Measurements from ENCODE around the gene MAF.

The MAF gene

DNA sequence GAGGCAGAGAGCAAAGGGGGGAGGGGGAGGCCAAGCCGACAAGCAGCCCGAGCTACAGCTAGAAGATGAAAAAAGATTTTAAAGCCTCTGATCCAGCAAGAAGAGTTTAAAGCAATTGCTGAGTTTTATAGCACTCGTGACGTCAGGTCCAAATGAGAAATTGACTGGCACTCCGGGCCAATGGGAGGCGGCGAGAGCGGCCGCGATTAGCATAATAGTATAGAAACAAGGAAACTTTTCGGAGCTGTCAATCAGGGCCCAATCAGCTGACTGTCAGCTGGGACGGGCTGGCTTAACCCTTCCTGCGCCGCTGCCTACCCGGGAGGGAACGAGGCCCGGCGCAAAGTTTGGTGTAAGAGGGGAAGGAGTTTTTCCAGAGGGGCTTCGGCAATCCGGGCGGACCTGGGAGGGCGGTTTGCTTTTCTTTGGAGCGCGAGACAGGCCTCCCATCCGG lies at the start of gene MAF:
Gene MAF, minus strand, starts transcription at position 100 of the 454 bp plus-strand sequence. CDS start 835 bp downstream, outside the sequence.
- peak; percentile 15 for DNase-seq

DNA sequence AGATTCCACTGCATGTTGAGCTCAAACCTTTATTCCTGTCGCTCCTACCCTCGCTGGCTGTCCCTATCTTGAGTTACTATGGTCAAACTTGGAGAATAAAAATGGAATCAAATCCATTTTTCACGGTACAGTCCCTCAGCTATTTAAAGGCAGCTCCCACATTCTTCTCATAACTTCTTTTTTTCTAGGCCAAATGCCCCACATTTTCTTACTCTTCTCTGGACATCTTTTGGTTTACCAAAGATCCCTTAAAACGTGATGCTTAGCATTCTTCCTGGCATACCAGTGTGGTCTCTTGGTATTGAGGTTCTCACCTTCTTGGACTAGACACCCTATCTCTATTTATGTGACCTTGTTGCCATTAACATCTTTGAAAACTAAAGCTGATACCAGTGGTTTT lies 48.3 kb upstream of the MAF start:
- no peak for DNase-seq

DNA sequence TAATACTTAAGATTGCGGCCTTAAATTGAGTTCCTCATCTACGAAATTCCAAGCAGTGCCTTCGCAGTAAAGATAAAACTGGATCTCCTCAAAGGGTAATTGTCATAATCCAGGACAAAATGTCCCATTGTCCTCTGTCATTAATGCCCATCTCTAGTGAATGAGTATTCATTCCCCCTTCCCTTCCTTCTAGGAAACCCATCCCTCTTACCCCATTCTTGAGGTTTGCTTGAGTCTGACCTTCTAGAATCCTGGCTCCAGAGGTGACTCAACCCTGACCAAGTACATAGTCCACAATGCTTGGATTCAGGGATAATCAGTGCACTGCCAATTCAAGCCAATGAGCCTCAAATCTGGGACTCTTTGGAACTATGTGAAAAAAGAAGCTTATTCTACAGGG lies 47.0 kb upstream of the MAF start:
- DNase-seq = no peak

DNA sequence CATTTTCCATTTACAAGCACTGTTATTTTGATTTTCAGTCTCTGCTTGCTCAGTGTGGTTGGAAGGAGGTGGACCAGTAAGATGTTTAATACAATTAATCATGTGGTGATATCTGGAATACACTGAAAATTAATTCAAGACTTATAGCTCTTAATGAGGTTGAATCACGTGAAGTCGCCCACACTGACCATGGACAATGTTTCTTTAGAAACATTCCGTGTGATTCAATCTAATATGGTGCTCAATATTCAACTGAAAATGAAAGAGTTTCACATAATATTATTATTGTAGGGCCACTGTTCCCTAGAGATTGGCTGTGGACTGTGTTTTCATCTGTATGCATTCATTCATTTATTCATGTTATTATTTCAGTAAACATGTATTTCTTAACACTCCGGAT lies 45.2 kb upstream of the MAF start:
- no peak for DNase-seq

DNA sequence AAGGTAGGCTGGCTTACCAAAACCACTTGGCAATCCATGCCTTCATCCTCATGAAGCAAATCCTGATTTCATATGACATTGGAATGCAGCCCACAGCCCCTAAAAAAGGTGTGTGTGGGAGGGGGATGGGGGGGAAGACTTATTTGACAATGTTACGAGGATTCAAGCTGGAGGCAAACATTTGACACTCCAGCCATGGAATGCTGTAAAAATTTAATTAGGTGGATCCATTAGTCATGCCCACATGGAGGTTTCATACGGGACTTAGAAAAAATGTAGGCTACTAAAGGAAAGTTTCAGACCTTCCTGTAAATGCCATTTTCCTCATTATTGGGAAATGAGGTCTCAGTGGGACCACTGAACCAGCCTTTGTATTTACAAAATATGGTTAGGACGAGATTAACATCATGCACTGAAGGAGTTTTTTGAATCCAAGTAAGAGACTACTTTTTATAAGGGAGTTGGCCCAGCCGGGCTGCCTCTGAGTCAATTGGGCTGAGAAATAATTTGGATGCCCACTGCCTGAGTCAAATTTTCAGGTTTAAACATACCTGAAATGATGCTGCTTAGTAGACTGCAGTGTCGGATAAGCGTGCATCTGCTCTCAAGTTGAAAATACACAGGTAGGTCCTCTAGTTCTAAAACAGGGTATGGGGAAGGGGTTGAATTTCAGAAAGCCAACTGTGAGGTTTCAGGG lies 44.6 kb upstream of the MAF start:
- DNase-seq = no peak

DNA sequence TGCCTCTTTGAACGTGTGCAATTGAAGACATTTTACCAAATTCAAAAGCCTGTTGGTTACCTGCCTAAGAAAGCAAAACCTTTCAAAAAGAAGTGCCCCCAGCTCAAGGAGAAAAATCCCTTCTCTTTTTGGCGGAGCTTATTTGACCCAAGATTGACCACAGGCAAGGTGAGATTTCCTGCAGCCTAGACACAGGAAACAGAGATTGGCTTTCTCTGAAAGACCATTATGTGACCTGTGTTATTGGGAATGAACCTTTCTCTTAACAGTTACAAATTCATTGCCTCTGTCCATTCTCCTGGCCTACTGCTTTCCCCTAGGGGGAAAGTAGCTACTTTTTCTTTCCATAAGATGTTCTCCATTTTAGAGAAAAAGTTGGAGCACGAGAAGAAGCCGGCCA lies 42.1 kb upstream of the MAF start:
- DNase-seq = no peak

DNA sequence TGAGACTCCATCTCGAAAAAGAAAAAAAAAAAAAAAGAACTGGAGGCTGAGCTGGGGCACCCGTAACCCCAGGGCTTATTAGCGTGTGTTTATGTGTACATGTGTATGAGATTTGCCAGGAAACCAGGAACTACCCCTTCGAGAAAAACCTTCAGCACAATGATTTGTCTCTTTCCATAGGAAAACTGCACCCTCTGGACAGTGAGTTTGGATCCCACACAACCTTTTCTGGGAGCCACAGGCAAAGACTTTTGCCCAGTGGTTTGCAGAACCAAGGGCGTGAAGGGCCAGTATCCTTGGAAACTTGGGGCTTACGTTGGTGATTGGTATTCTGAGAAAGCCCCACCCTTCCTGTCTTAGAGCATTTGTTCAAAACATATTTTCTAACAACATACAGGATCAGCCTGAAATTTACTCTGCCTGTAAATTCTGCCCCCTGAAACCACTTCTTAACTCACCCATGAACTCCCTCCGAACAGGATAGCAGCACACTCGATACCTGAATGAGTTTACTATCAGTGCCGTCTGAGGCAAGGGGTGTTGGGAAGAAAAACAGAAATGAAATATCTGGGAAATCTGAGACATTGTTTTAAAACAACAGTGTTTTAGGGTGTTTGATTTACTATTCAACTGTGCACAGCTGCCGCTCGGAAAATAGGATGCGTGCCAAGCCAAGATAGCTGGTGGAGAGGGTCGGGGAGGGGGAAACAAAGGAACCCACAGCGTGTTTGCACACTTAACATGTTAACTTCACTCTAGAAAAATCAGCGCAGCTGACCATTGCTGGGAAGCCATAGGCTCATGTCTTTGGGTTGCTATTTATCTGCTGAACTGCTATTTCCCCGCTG lies 40.2 kb upstream of the MAF start:
- no peak for DNase-seq

DNA sequence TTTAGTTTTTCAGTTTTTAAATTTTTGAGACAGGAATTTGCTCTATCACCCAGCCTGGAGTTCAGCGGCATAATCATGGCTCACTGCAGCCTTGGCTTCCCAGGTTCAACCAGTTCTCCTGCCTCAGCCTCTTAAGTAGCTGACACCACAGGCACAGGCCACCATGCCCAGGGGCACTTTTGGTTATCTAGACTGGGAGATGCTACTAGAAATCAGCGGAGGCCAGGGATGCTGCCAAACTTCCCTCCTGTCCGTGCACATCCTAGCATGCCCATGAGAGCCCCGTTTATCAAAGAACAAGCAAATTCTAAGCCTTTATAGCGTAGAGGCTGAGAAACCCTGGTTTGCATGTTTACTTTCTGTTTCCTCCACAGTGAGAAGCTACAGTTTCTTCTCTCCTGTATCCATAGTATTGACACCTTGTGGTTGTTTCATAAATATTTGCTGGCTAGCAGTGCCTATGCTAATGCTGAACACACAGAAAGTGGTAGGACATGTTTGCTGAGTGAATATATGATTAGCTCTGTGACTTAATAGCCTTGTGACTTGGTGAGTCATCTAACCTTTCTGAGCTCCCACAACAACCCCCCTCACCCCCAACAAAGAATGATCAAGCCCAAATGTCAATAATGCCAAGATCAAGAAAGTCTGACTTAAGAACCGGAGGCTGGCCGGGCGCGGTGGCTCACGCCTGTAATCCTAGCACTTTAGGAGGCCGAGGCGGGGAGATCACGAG lies 39.2 kb upstream of the MAF start:
- no peak for DNase-seq

DNA sequence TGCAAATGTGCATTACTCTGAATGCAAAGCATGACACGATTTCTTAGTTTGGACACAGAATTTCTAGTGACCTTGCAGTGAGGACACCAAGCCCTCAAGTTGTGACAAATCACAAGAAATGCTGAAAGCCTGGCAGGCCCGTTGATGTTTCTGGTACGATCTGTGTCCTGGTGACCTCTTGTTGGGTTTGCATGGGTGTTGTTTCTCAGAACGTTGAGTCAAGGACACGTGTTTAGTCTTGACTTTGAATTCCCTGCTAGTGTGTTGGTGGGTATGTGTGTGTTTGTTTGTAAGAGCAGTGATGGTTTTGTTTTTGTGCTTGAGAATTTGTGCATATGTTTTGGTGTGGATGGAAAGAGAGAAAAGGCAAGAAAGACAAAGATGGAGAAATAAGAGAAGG lies 37.8 kb upstream of the MAF start:
- no peak for DNase-seq

DNA sequence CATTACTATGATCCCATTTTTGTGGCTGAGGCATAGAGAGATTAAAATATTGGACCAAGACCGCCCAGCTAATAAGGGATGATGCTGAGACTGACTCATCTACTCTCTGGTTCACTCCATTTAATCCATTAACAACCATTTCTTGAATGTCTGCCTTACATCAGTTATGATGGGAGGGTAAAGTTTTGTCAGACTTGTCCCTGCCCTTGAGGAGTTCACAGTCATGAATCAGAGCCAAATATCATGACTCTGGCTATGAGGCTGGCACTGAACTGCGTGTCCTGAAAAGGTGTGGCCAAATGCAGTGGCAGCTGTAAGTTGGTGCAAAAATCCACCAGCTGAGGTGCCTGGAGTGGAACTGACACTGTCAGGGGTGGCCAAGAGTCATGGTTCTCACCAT lies 35.0 kb upstream of the MAF start:
- DNase-seq = no peak

DNA sequence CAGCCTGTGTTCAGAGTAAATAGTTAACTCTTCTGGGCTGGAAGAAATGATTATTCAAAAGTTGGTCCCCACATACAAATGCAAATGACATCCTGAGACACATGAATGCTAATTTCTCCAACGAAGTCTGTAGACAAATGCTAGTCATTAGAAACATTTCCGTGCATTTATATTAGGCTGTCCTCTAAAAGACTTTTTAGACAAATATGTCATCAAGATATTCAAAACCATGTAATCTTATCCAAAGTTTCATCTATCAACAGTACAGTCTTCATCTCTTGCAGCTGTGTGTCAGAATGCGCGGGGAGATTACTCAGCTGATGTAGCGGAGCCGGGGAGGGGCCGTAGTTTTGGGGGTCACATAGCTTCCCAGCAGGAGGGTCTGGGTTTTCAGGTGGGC lies 33.8 kb upstream of the MAF start:
- no peak for DNase-seq

DNA sequence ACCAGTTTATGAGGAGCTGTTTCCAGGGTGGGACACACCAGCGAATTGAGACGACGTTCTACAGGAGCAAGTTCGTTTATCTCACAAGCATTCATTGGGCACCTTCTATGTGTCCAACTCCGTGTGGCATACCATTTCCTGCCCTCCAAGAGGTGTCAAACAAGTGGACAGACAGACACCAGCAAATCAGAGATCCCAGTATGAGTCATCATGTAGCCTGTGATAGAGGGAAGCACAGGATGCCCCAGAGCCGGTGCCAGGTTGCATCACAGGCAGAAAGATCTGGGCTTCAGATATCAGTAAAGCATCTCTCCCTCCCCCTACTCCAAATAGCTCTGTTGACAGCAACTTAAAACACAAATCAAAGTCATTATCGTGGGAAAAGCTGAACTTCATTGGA lies 31.8 kb upstream of the MAF start:
- no peak for DNase-seq

DNA sequence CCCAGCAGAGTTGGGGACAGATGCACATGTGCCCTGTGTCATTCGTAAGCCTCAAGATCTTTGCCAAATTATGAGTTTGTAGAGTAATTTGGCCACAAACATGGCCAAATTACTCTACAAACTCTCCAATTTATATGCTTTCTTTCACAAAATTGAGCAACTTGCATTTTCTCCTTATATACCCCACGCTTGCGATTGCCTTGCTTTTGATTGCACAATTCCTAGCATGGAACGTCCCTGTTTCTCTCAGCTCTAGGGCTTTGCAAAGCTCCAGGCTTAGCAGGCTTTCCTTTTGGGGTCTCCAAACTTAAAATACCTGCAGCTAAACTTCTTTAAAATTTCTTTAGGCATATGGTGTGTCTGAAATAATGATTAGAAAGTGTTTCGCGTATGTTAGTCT lies 28.5 kb upstream of the MAF start:
- DNase-seq = no peak

DNA sequence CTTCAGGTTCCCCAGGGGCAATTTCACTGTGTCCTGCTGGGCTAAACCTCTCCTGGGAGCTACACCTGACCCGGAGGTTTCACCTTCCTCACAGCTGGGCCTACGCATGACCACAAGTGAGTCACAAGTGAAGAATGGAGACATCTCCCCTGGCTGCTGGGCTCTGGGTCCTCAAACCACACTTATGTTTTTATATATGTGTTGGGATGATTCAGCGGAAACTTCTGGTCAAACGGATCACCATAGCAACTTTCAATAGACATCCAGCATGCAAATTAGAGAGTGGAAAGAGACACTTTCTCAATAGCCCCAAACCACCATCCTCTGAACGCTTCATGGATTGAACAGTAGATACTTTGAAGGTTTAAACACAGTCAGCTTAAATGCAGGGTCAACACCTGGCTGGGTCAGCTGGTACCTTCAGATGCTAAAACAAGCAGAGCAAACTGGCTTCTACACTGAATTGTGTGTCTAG lies 28.0 kb upstream of the MAF start:
- DNase-seq = peak; percentile 19

DNA sequence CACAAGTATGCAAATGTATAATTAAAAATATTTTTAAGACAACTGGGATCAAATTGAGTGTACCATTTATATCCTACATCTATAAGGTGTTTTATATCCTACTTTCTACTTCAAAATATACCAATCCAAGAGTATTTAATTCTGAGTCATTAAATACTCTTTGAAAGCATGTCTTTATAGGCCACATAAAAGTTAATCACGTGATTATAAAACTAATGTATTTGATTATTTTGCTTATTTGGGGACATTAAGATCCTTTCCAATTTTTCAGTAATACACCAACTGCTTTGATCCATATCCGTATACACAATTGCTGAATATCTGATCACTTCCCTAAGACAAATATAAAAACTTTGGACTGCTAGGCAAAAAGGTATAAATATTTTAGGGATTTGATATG lies 26.6 kb upstream of the MAF start:
- no peak for DNase-seq

DNA sequence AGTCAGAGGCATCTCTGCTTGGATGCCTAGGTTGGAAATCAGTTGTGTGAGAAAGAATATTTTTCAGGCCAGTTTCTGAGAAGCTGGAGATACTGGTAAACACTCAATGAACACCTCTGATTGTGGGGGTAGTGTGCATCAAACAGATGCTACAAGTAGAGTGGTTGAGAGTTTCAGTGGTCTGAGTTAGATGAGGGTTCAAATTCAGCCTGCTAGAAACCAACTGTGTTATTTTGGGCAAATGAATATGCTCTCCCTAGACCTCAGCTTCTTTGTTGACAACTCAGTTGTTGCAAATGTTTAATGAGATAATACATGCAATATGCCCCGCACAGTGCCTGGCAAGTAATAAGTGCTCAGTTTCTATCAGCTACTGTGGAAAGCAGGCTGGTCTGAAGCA lies 25.2 kb upstream of the MAF start:
- DNase-seq = no peak

DNA sequence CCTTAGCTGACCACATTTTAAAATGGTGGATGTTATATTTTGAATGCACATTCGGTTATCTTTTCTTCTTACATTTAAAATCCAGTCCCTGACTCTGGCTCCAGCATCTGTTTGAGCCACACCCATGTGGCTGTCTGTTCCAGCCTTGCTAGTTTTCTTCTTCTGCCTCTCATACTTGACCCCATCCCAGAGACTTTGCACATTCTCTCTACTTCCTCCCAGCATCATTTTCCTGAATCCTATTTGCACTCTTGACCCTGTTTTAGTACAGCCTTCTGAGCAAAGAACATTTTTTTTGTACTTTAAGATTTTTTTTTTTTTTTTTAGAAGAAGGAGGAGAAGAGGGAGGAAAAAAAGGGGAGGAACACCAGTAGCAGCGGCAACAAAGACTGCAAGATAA lies 23.3 kb upstream of the MAF start:
- no peak for DNase-seq

DNA sequence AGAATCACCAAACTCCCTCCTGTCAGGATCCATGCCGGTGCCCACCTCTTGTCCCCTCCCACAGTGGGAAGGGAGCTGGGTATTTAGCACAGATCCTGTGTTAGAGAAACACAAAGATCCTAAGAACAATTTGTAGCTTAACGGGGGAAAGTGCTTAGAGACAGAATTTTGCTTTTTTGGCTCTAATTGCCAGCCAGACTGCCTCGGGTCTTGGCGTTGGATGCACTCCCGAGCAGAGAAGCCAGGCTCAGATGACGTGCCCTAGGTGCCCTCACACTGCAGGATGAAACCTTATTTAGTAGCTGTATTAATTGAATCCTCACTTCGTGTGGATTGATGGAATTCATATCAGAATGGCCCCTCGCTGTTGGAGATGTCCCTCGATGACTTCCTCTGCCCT lies 22.5 kb upstream of the MAF start:
- DNase-seq = no peak

DNA sequence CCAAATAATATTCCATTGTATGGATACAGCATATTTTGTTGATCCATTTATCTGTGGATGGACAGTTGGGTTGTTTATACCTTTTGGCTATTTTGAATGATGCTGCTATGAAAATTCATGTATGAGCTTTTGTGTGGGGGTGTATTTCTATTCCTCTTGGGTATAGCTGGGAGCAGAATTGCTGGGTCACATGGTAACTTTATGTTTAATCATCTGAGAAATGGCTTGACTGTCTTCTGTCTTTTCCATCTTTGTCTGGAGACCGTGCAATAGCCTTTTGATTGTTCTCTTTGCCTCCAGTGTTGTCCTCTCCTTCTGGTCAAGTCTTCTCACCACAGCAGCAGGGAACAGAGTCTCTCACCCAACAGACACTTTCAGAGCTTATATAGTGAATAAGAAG lies 20.5 kb upstream of the MAF start:
- DNase-seq = no peak

DNA sequence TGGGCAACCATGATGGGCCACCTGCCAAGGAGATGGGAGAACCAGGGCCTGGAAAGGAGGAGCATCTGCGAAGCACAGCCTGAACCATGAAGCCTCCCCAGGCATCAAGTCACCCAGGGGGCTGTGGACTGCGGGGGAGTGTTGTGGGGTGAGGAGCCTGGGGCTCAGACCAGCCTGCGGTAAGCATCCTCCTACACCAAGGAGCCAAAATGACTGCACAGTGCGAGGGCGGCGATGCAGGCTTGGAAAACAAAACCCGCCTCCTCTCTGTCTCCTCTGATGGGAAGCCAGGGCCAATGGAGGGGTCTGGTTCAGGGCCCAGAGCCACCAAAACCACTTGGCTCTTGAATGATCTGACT lies 18.1 kb upstream of the MAF start:
- no peak for DNase-seq

DNA sequence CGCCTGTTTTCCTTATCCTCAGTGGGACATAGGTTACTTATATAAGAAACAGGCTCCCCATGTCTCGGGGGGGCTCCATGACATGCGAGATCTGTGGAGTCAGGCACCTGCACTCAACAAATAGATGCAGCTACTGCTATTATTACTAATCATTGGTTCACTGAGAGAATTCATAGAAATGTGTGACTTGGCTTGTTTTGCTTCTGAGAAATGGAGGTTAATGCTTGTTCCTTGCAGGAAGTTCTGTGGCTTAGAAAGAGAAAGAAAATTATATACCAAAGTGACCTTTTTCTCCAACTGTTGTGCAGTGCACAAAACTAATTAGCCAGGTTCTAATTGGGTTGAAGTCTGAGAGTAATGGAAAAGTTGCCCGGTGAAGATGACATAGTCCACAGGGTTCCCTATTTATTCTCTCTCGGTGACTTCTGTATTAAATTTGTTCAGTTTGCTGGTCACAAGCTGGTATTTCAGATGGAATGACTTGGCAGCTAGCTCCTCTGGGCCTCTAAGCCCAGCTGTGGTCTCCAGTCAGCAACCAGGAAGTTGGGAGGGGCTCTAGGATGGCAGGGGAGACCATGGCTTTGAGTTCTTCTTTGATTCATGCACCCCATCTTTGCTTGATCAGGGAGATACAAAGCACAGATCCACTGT lies 17.6 kb upstream of the MAF start:
- no peak for DNase-seq

DNA sequence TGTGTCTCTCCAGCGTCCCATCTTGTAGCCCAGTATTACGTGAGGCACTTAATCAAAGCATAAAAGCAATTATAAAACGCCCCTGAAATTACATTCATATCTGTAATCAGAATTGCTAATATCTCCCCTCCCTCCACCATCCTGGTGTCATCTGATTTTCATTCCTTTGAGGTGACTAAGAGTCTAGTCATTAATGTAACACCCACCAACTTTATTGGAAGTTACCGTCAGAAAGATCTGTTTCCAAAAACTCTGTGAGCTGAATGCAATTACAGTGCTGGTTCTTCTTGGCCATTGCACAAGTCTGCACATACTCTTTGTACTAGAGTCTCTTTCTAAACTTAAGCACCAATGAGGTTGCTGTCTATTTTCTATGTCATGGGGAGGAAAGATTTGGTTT lies 12.5 kb upstream of the MAF start:
- DNase-seq = no peak

DNA sequence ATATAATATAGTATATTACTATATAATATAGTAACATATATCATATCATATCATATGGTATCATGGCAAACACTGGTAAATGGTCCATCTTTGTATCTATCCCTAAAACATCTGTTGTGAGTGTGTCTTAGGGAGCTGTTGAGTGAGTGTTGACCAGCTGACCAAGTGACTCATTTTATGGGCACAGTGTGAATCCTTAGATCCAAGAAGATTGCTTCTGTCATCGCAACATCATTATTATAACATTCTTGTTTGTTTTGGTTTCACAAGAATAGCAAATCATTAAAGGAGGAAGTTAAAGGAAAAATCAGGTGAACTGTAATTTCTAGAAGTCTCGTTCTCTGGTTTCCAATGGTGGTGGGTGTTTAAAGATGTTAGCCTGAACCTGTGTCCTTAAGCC lies 11.7 kb upstream of the MAF start:
- no peak for DNase-seq
